AG09319 (cell line): ENCODE measurements around the gene CSAD.

Experiments used
- DNase-seq: peaks from one replicate; pipeline ENCODE4 v3.0.0-alpha.2; 2010; ENCODE audit warnings: low read depth; ENCODE audit errors: extremely low read depth
- TF ChIP-seq, protein P1 (sequence below): IDR thresholded peaks from 2 replicates; pipeline ENCODE4 v1.5.1; 2011; ENCODE audit warnings: low read depth, mild to moderate bottlenecking, inconsistent platforms, low read length, moderate library complexity

Gene CSAD

DNA sequence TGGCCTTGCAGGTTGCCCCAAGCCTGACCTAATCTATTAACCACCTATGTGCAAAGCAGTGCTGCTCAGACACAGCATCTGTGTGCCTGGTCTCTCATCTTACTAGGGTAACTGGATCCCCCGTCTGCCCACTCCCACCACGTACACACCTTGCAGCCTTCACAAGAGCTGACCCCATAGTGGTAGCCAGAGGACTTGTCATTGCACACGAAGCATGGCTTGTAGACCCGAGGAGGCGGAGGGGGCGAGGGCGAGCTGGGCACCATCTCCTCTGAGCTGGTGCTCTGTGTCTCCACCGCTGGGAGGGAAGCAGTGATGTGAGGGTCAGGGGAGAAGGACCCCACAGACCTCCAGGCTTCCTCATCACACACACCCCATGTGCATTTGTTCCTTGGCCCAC, 34.8 kb upstream of the CSAD start:
- DNase-seq, result no peak
- TF ChIP-seq, protein P1, sequence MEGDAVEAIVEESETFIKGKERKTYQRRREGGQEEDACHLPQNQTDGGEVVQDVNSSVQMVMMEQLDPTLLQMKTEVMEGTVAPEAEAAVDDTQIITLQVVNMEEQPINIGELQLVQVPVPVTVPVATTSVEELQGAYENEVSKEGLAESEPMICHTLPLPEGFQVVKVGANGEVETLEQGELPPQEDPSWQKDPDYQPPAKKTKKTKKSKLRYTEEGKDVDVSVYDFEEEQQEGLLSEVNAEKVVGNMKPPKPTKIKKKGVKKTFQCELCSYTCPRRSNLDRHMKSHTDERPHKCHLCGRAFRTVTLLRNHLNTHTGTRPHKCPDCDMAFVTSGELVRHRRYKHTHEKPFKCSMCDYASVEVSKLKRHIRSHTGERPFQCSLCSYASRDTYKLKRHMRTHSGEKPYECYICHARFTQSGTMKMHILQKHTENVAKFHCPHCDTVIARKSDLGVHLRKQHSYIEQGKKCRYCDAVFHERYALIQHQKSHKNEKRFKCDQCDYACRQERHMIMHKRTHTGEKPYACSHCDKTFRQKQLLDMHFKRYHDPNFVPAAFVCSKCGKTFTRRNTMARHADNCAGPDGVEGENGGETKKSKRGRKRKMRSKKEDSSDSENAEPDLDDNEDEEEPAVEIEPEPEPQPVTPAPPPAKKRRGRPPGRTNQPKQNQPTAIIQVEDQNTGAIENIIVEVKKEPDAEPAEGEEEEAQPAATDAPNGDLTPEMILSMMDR, result no peak

DNA sequence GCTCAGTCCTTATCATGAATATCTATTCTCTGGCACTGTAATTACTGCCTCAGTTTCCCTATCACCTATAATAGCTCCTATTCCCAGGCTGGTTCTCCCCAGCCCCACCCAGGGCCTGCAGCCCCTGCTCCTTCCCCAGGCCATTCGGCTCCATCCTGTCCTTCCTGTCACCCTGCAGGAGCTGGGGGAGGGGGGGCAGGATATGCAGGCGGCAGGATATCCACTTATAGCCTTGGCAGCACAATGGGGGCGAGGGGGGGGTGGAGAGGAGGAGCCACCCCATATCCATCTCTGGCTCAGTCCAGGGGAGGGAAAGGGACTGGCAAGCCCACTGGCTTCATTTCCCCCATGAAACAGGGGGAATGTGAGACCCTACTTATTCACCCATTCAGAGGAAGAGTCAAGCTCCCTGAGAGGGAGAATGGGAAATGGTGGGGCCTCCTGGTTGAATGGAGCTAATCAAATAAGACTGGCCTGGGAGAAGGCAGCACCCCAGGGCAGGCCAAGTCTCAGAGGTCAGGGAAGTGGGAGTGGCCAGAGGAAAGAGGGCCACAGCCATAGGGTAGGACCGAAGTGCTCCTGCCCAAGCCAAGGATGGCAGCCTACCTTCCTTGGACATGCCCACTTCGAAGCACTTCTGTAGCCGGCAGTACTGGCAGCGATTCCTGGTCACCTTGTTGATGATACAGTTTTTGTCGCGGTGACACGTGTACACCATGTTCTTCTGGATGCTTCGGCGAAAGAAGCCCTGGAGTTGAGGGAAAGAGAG, 34.1 kb upstream of the CSAD start:
- TF ChIP-seq, protein P1, result no peak
- no peak for DNase-seq

DNA sequence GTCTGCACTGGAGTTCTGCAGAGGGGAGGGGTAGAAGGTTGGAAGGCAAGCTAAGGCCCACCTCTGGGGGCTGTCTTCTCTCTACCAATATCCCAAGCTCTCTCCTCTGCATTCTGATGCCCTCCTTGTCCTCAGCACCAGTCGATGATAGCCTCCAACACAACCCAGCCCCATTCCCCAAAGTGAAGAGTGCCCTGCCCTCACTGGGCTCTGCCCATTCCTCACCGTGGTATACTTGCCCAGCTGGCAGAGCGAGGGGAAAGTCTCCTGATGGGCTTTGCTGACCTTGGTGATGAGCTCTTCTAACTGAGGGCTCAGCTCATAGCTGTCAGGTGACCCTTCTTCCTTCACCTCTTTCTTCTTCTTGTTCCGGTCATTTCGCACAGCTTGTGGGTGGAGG, 33.5 kb upstream of the CSAD start:
- TF ChIP-seq, protein P1, result no peak
- DNase-seq, result no peak

DNA sequence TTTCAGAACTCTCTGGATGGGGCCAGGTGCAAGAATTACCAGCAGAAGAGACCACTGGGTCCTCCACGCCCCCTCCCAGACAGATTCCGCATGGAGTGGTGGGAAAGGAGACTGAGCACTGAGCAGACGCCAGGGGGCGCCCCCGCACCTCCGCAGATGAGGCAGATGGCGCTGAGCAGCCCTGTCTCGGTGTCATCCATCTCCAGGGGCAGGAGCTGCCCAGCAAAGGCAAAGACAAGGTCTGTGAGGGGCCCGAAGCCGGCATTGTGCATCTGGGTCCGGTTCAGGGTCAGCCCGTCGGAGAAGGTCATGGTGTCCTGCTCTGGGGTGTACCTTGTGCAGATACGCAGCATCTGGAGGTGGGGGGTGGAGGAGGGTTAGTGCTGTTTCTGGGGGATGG, 32.6 kb upstream of the CSAD start:
- TF ChIP-seq, protein P1, result peak; percentile 90
- DNase-seq, result no peak

DNA sequence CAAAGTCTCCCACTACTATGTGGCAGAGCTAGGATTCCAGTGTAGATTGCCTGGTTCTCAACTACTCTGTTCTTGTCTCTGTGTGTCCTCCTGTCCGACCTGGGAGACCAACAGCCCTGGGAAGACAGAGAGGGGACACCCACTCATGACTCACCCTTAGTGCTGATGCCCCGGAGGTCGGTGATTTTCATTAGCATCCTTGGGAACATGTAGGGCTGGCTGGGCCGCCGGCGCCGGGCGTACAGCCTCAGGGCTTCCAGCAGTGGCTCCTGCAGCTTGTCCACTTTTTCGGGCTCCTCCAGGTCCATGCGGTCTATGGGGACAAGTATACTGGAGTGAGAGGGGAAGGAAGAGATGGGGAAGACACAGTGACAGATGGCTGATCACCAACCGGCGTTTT, 32.2 kb upstream of the CSAD start:
- DNase-seq, result no peak
- TF ChIP-seq, protein P1, result no peak

DNA sequence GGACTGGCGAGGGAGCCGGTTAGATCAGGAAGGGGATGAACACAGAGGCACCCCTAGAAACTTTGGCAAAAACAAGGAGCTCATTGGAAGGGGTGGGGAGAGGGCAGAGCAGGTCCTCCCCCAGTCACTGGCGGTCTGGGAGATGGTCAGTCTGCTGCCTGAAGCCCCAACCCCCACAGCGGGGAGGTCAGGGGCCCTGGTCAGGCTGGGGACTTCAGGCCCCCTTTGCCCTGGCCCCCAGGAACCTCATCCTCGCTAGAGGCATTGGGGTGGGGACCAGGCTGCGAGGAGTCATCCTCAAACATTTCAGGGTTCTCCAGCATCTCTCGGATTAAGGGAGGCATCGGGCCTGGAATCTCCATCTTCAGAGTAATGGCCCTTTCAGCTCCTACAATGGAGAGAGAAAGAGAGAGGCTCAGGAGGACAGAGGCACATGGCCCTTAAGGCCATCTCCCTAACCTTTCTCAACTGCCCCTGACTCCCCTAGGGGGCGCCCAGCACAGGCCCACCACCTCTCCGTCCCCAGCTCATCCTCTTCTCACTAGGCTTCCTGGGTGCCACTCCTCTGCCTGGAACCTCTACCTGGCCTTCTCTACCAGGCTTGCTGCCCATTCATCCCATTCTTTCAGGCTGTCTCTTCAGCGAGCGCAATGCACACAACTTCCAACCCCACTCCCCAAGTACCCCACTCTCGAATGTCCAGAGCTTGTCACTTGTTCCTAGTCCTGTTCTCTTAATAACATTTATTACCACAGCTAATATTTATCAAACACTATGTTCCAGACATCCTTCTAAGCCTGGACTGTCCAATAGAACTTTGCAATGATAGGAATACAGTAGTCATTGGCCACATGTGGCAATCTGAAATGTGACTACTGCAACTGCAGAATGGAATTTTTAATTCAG, 31.0 kb upstream of the CSAD start:
- TF ChIP-seq, protein P1, result peak; percentile 30
- DNase-seq, result no peak

DNA sequence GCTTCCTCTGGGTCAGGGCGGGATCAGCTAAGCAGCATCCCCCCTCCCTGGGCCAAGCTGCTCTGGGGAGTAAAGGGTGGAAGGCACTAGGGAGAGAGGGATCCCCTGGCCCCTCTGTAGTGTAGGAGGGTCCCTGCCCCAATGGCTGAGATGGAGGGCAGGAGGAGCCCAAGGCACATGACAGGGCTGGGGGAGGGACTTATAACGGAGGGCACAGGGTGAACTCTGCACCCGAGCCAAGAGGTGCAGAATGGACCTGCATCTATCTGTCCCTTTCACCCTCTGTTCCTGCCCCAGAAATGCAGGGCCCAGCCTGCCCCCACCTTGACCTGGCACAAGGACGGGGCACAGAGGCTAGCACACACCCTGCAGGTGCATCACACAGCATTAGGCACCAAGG, 30.1 kb upstream of the CSAD start:
- DNase-seq, result no peak
- TF ChIP-seq, protein P1, result no peak
